Inflammatory macrophage treated with lipopolysaccharide for 1 hour (primary cell): ENCODE measurements around the gene STAC.

Source experiments
- DNase-seq, 2 donors: peaks; one replicate each; pipeline ENCODE4 v3.0.0-alpha.2; 2020 to 2022

The STAC gene

GRCh38 chr3:36380221-36381031, at the start of gene STAC:
Gene STAC, plus strand, starts transcription at chr3:36380504. Its CDS starts 140 bp downstream, at chr3:36380644.
- peak; percentile 68 to 80 for DNase-seq

- DNase-seq = no peak
Observed at GRCh38 chr3:36332139-36332538, 48.2 kb upstream of the STAC start.

- DNase-seq = no peak
Observed at GRCh38 chr3:36362216-36362615, 18.1 kb upstream of the STAC start.

- DNase-seq = no peak
Observed at GRCh38 chr3:36362973-36363372, 17.3 kb upstream of the STAC start.

- DNase-seq = no peak
Observed at GRCh38 chr3:36364260-36364659, 16.0 kb upstream of the STAC start.

- DNase-seq = no peak
Observed at GRCh38 chr3:36365829-36366228, 14.5 kb upstream of the STAC start.

GRCh38 chr3:36366308-36366707, 14.0 kb upstream of the STAC start:
- DNase-seq = no peak

- no peak for DNase-seq
Observed at GRCh38 chr3:36367912-36368573, 12.3 kb upstream of the STAC start.

- DNase-seq = no peak
Observed at GRCh38 chr3:36372534-36372935, 7.8 kb upstream of the STAC start.

GRCh38 chr3:36373084-36373483, 7.2 kb upstream of the STAC start:
- no peak for DNase-seq

- no peak for DNase-seq
Observed at GRCh38 chr3:36373666-36374065, 6.6 kb upstream of the STAC start.

- no peak for DNase-seq
Observed at GRCh38 chr3:36379872-36380220, 458 bp upstream of the STAC start.

- DNase-seq = peak in 1 of 2 donors; percentile 16
Observed at GRCh38 chr3:36381311-36381956, 1.1 kb downstream of the STAC start.

GRCh38 chr3:36393563-36393962, 13.3 kb downstream of the STAC start:
- DNase-seq = peak; percentile 78 to 84

GRCh38 chr3:36394176-36394575, 13.9 kb downstream of the STAC start:
- DNase-seq = no peak

GRCh38 chr3:36397841-36398240, 17.5 kb downstream of the STAC start:
- DNase-seq = no peak

- DNase-seq = no peak
Observed at GRCh38 chr3:36399933-36400332, 19.6 kb downstream of the STAC start.

- DNase-seq = no peak
Observed at GRCh38 chr3:36401056-36401455, 20.8 kb downstream of the STAC start.

GRCh38 chr3:36403661-36404060, 23.4 kb downstream of the STAC start:
- no peak for DNase-seq

- DNase-seq = no peak
Observed at GRCh38 chr3:36405190-36405589, 24.9 kb downstream of the STAC start.

- no peak for DNase-seq
Observed at GRCh38 chr3:36408146-36408545, 27.8 kb downstream of the STAC start.

GRCh38 chr3:36409862-36410261, 29.6 kb downstream of the STAC start:
- no peak for DNase-seq

- peak; percentile 11 to 63 for DNase-seq
Observed at GRCh38 chr3:36411587-36411986, 31.3 kb downstream of the STAC start.

GRCh38 chr3:36416599-36416998, 36.3 kb downstream of the STAC start:
- no peak for DNase-seq
